Subcutaneous adipose tissue (tissue), 4 donors: Measurements from ENCODE around the gene IRAK2. TPM values are rescaled to one million over a fixed set of nuclear protein-coding genes. Genes with fewer than 3 reads are reported as not detected.

Source experiments
- total RNA-seq, 4 donors: library from RNA; depleted of rRNA; stranded (reverse); fragments of >200 nt; gene quantifications; one replicate each; pipeline ENCODE4 v1.1.0, GENCODE V29; 2016
- TF ChIP-seq, protein P1 (sequence below): fragments of 450-650 bp; IDR thresholded peaks from one replicate; pipeline ENCODE4 v1.5.1; 2016; ENCODE audit warnings: low read depth, mild to moderate bottlenecking, control low read depth, antibody characterized with exemption, moderate library complexity

The IRAK2 gene
- total RNA-seq, 4 donors from 2014 or later: 6.8 to 20.5 (median 13.7) TPM

DNA sequence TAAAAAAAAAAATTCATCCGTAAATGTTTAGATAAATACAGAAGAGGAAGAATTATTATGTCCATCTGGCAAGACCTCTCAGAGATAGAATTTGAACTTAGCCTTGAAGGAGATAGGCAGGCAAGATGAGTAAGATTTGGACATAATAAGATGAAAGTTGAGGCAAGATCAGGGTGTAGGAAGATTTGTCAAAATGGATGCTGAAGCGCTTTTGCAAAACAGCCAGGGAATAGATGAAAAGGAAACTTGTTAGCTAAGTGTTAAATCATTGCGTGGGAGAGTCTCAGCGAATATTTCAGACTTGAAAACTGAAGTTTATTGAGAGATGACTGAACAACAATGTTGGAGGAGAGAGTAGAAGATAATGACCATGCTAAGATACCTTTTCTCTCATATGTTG is 42.0 kb upstream of the IRAK2 start:
- TF ChIP-seq, protein P1, sequence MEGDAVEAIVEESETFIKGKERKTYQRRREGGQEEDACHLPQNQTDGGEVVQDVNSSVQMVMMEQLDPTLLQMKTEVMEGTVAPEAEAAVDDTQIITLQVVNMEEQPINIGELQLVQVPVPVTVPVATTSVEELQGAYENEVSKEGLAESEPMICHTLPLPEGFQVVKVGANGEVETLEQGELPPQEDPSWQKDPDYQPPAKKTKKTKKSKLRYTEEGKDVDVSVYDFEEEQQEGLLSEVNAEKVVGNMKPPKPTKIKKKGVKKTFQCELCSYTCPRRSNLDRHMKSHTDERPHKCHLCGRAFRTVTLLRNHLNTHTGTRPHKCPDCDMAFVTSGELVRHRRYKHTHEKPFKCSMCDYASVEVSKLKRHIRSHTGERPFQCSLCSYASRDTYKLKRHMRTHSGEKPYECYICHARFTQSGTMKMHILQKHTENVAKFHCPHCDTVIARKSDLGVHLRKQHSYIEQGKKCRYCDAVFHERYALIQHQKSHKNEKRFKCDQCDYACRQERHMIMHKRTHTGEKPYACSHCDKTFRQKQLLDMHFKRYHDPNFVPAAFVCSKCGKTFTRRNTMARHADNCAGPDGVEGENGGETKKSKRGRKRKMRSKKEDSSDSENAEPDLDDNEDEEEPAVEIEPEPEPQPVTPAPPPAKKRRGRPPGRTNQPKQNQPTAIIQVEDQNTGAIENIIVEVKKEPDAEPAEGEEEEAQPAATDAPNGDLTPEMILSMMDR: no peak

DNA sequence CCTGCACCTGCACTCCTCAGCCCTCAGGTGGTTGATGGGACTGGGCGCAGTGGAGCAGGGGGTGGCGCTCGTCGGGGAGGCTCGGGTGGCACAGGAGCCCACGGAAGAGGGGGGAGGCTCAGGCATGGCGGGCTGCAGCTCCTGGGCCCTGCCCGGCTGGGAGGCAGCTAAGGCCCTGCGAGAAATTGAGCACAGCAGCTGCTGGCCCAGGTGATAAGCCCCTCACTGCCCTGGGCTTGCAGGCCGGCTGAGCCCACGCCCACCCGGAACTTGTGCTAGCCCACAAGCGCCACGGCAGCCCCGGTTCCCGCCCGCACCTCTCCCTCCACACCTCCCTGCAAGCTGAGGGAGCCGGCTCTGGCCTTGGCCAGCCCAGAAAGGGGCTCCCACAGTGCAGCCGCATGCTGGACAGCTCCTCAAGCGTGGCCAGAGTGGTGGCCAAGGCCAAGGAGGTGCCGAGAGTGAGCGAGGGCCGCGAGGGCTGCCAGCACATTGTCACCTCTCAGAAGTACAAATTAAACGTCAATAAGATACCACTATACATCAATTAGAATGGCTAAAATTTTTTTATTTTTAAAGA is 28.2 kb upstream of the IRAK2 start:
- TF ChIP-seq, protein P1: no peak

DNA sequence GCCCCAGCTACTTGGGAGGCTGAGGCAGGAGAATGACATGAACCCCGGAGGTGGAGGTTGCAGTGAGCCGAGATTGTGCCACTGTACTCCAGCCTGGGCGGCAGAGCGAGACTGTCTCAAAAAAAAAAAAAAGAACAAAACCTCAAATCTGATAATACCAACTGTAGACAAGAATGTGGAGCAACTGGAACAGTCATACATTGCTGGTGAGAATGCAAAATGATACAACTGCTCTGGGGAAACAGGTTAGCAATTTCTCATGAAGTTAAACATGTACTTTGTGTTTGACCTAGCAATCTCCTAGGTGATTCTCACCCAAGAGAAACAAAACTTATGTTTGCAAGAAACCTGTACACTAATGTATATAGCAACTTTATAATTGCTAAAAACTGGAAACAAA is 27.5 kb upstream of the IRAK2 start:
- TF ChIP-seq, protein P1: no peak

DNA sequence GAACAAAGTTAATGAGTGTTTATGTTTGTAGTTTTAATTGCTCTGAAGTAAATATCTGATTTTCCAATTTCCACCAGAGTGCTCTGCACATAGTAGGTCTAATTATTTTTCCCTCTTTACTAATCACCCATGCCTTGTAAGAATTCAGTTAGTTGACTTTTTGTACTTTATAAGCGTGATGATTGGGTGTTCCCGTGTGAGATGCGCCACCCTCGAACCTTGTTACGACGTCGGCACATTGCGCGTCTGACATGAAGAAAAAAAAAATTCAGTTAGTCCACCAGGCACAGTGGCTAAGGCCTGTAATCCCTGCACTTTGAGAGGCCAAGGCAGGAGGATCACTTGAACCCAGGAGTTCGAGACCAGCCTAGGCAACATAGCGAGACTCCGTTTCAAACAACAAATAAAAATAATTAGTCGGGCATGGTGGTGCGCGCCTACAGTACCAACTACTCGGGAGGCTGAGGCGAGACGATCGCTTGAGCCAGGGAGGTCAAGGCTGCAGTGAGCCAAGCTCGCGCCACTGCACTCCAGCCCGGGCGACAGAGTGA is 23.6 kb upstream of the IRAK2 start:
- TF ChIP-seq, protein P1: no peak

DNA sequence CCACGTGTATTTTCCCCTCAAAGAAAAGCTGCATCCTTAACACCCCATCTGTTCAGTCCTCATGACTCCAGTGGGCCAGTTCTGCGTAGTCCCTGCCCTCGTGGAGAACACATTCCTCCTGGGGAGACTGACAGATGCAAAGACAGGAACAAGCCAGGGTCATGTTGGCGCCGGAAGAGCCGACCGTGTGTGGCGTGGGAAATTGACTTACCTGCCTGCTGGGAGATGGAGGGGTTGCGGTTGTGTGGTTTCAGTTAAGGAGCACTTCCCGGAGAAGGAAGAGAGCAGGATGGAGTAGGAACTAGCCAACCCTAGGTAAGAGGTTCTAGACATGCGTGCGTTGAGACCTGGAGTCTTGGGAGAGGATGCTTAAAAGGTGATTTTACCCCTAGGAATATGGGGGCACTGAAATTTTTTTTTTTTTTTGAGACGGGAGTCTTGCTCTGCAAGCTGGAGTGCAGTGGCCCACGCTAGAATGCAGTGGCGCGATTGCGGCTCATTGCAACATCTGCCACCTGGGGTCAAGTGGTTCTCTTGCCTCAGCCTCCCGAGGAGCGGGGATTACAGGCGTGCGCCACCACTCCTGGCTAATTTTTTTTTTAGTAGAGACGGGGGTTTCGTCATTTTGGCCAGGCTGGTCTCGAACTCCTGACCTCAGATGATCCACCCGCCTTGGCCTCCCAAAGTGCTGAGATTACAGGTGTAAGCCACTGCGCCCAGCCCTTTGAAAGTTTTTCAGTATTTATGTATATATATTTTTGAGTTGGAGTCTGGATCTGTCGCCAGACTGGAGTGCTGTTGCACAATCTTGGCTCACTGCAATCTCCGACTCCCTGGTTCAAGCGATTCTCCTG is 21.8 kb upstream of the IRAK2 start:
- TF ChIP-seq, protein P1: no peak

DNA sequence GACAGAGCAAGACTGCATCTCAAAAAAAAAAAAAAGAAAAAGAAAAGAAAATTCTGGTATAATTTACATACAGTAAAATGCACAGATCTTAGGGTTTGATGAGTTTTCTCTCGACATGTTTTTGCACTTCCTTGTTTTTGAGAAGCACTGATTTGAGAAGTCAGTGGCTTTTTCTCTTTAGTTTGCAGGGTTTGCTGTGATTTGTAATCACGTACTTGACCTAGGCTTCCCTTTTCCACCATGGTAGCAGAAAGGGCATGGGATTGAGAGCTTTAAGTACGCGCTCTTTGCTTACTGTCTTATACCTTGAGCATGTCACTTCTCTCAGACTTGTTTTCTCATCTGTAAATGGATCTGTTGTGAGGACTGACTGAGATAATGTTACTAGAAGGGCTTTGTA is 19.0 kb upstream of the IRAK2 start:
- TF ChIP-seq, protein P1: no peak

DNA sequence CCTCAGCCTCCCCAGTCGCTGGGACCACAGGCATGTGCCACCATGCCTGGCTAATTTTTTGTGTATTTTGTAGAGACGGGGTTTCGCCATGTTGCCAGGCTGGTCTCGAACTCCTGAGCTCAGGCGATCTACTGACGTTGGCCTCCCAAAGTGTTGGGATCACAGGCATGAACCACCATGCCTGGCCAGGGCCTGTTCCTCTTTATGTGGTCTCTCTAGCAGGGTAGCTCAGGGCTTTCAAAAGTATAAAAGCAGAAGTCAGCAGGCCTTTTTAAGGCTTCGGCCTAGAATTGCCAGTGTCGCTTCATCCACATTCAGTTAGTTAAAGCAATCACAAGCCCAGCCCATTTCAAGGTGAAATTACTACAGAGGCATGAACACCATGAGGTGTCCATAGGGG is 15.5 kb upstream of the IRAK2 start:
- TF ChIP-seq, protein P1: no peak
